Measurements from ENCODE around the gene IL17C. TPM values are rescaled to one million over a fixed set of nuclear protein-coding genes. Genes with fewer than 3 reads are reported as not detected.
A peak's percentile ranks its signal among the peaks of the same experiment; 100 is the strongest.

IL17C gene
- total RNA-seq, 1 donor from 2014 or later, result not detected

DNA sequence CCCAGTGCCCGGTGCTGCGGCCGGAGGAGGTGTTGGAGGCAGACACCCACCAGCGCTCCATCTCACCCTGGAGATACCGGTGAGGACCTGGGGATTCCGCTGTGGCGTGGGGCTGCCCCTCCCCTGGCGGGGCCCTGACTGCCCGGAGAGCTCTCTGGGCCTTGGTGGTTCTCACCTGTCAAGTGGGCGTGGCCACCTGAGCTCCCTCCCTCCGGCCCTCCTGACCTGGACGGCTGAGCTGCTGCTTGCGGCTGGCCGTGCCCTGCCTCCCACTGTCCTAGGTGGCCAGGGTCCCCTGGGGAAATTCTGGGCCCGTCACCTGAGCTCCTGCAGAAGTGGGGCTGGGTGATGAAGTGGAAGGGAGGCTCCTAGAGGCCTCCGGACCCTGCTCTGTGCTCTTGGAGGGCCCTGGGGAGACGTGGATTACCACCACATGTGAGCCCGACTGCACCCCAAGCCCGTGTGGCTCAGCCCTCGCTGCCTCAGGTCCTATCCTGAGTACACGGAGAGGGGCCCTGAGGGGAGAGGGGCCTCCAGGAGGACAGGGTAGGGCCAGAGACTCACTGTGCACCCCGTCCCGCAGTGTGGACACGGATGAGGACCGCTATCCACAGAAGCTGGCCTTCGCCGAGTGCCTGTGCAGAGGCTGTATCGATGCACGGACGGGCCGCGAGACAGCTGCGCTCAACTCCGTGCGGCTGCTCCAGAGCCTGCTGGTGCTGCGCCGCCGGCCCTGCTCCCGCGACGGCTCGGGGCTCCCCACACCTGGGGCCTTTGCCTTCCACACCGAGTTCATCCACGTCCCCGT is 1.1 kb downstream of the IL17C start:
- intact Hi-C loops (cut with DNase I), result no loop called here
- DNase-seq (ENCODE audit: low spot score), result no peak

- intact Hi-C loops (cut with DNase I), result no loop called here
- DNase-seq (ENCODE audit: low spot score), result no peak
Measured at GRCh38 chr16:88640039-88640495, 1.7 kb downstream of the IL17C start.

DNA sequence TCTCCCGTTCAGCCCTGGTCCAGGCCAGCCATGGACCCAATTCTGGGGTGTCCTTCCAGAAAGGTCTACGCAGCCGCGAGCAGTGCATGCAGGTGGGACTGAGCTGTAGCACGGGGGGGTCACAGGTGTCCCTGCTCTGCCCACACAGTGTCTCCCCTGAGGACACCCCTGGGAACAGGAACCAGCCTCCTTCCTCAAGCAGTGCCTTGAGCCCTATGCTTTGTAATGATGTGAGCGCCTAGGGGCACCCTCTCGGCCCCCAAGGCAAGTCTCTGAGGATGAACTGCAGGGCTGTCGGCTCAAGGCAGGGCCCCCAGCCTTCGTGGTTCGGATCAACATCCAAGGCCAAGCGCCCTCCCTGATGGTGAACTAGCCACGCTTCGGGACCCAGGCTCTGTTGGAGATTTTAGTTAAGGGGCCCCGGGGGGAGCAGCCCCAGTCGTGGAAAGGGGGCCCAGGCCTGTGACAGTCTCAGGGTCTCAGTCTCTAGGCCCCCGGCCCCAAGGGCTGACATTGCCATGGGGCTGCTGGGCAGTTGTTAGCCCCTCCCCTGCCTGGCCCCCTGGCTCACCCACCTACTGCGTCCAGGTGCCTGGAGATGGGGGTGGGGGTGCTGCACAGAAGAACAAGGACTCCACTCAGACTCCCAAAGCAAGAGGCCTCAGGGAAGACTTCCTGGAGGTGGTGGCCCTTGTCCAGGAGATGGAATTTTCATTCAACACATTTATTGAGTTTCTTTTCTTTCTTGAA is 2.3 kb downstream of the IL17C start:
- no peak for DNase-seq (ENCODE audit: low spot score)
- intact Hi-C loops (cut with DNase I), result no loop called here

DNA sequence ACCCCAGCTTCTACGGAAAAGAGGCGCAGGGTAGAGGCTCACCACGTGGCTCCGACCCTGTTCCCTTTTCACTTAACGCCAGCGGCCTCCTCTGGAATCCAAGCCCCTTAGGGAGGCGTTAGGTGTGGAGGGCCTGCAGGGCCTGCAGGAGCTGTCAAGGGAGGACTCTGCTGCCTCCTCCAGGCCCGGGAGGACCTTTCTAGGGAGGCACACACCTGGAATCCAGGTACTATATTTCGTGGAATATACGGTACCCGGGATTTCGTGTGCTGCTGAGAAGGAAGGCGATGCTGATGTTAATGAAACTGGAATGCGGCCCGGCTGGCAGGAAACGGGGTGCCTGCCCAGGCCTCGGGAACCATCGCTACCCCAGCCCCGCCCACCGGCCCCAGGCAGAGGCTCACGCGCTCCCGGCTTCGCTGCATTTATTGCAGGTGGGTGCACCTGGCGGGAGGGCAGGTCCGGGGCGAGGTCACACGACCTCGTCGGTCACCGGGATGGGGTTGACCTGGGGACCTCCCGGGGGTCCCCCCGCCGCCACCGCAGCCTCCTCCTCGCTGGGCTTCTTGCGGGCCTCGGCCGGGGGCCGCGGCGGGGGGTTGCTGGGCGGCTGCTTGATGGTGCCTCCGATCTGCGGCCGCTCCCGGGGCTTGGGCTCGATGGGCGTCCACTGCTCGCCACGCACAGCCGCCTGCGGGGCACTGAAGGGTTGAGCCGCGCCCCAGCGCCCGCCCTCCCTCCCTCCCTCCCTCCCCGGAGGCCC is 4.7 kb downstream of the IL17C start:
- intact Hi-C loops (cut with DNase I), result no loop called here
- no peak for DNase-seq (ENCODE audit: low spot score)

GRCh38 chr16:88643644-88643932 is 5.2 kb downstream of the IL17C start:
- no peak for DNase-seq (ENCODE audit: low spot score)
- intact Hi-C loops (cut with DNase I), result no loop called here

GRCh38 chr16:88645455-88645854 is 7.1 kb downstream of the IL17C start:
- intact Hi-C loops (cut with DNase I), result no loop called here
- DNase-seq (ENCODE audit: low spot score), result no peak

DNA sequence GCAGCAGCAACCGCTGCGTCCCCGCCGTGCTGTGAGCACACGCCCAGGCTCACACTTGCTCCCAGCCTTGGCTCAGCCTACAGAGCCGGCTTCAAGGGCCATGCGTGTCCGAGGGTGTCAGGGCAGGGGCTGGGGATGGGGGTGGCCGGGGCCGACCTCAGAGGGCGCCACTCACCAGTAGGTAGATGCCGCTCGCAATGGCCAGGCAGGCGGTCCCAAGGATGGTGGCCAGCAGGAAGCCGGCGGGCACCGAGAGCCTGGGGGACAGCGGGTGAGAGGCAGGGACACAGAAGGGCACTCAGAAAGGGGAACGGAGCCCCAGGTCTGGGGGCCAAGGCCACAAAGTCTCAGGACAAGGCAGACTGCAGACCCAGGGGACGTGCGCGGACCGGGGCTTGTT is 7.6 kb downstream of the IL17C start:
- DNase-seq (ENCODE audit: low spot score), result no peak
- intact Hi-C loops (cut with DNase I), result no loop called here

DNA sequence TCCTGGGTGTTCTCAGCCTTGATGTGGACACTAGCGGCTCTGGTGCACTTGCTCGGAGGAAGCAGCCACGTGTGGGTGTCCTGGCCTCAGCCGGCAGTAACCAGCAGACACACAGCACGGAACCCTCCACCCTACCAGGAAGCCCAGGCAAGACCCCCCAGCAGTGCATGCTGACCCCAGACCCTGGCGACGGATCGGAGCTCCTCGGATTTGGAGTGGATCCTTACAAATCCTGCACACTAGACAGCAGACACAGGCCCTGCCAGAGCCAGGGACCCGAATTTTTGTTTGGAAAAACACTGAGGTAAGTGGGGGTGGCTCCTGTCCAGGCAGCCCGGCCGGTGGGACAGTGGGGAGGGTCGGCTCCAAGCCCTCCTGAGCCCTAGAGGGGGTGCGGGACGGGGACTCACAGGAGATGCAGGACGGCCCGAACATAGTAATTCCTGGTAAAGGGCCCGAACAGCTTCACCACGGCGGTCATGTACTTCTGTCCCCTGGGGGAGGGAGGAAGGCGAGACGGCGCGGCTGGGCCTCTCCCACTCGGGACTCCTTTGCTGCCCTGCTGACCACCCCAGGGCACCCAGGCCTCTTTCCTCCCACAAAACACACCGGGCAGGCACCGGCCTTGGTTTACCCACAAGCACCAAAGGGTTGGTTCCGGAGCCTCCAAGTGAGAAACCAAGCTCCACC is 8.1 kb downstream of the IL17C start:
- DNase-seq (ENCODE audit: low spot score), result no peak
- intact Hi-C loops (cut with DNase I), result no loop called here

- intact Hi-C loops (cut with DNase I), result no loop called here
- no peak for DNase-seq (ENCODE audit: low spot score)
Measured at GRCh38 chr16:88647178-88648070, 9.1 kb downstream of the IL17C start.

DNA sequence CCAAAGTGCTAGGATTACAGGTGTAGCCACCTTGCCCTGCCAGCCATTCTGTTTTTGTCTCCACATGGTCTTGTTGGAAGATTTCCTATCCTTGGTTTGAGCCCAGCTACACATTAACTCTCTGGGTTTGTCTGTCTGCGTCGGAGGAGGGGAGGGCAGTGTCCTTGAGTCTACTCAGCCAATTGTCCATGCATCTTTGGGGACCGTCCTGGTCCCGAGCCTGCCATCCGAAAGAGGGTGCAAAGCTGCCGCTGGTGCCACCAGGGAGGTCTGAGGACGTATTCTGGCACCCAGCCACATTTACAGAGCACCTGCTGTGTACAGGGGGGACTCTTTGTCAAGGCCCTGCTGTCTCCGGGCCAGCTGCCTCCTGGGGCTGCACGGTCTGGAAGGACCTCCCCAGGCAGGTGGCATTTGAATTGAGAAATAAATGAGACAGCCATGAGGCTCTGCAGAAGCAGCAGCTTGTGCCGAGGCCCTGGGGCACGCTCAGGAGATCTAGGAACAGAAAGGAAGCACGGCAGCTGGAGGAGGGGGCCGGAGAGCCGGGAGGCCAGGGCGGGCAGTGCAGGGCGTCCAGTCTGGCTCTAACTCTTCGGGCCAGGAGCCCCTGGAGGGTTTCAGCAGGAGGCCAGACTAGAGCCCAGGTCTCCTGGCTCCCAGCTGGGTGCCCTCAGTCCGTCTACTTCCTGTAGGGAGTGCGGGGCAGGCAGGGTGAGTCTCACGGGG is 11.0 kb downstream of the IL17C start:
- DNase-seq (ENCODE audit: low spot score), result no peak

DNA sequence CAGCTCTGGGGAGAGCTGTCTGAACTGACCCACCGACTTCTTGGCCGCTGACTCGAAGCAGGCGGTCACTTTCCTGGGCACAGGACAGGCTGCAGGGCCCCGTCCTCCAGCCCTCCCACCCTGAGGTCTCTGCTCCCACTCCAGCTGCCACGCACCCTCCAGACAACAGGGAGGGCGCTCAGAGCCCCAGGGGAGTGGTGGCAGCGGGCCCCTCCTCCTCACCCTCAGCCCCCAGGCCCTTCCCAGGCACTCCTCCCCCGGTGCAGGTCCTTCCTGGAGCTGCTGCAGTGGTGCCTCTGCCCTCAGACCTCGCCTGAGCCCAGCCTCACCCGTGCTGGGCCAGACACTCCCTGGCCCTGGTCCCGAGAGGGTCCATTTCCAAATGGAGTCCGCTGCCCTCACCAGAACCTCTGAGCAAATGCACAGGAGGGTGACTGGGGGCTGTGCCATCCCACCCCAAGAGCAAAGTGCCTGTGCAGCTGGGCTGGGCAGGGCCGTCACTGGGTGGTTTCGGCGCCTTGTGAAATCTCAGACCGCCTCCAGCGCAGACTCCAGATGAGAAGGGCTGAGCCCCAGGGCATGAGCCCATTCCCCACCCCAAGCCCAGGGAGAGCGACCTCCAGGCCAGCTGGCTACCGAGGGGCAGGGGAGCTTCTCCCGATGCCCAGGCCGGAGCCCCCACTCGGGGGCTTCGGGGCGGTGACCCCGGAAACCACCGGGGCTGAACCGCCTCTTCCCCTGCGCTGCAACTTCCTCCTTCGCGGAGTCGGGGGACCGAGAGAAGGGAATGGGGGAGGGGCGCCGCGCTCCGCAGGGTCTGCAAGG is 11.8 kb downstream of the IL17C start:
- intact Hi-C loops (cut with DNase I), result no loop called here
- DNase-seq (ENCODE audit: low spot score), result peak; percentile 85

More for the DNA sequence above, 11.0 kb downstream of the IL17C start:
- intact Hi-C loops (cut with DNase I), result no loop called here

- DNase-seq (ENCODE audit: low spot score), result peak; percentile 93
- intact Hi-C loops (cut with DNase I), result no loop called here
Measured at GRCh38 chr16:88650749-88651275, 12.4 kb downstream of the IL17C start, which contains the start of gene CYBA. TSS of gene CYBA (minus strand) at chr16:88651053. CDS start at chr16:88651013, 40 bp downstream.

- intact Hi-C loops (cut with DNase I), result no loop called here
- peak; percentile 88 for DNase-seq (ENCODE audit: low spot score)
Measured at GRCh38 chr16:88651276-88651988, 13.1 kb downstream of the IL17C start.

DNA sequence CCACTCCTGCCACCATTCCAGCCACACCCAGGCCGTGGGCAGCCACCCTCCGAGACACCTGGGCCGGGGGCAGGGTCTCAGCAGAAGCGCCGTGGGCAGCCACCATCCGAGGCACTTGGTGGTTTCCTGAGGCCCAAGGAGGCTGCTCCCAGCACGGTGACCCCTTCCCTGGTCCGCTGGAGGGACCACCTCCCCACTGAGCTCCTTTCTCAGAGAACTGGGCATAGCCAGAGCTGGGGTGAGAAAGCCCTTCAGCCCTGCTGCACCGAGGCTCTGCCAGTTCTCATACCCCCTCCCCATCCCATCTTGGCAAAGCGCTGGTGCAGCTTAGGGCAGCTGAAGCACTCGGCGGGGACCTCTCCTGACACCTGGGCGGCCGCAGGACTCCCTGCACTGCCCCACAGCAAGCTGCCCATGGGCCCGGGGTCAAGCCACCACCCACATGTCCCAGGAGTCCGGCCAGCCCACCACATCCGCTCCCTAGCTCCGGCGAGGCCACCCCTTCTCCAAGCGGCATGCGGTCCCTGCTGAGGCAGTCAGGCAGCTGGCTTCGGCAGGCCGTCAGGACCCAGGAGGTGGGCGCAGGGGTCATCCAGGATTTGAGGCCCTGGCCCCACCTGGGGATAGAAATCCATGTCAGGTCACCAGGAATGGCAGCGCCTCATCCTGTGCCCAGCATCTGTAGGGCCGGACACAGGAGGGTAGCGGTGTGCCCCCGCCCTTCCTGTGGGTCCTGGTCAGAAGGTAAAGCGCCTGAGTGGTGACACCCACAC is 13.8 kb downstream of the IL17C start:
- no peak for DNase-seq (ENCODE audit: low spot score)
- intact Hi-C loops (cut with DNase I), result no loop called here

DNA sequence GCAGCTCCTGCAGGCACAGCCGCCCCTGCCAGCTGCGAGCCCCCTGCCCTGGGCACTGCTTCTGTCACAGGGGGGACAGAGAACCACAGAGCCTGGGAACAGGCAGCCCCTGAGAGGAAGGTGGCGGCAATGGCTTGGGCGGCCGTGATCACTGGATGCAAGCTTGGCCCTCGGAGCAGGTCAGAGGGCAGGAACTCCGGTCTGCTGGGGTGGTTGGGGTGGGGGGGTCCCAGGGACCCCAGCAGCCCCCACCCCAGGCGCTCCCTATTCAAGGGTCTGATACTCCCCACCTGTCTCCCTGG is 14.3 kb downstream of the IL17C start:
- no peak for DNase-seq (ENCODE audit: low spot score)
- intact Hi-C loops (cut with DNase I), result no loop called here

DNA sequence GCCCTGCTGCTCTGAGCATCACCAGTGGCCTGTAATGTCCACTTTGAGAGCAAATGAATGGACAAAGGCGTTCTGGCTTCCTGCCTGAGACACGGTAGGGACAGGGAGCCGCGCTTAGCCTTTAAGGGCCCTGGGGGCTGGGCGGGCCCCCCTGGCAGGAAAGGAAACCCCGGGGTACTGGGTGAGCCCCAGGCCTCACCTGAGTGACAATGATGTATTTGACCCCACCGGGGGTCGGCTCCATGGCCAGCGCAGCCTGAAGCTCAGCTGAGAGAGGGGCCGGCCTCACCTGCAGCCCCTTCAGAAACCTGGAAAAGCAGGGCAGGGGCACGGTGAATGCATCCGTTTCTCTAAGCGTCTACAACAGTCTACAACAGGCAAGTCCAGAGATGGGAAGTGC is 14.7 kb downstream of the IL17C start:
- intact Hi-C loops (cut with DNase I), result no loop called here
- DNase-seq (ENCODE audit: low spot score), result no peak
